HUDEP-2 (cell line): Measurements from ENCODE around the gene CLCN3.
"Not testable (repeated sequence)": the region's sequence is repeated elsewhere in the genome, so short reads cannot be mapped to it uniquely, and the experiment has no call there.

Experiments
- DNase-seq, 76 experiments: peaks; one replicate each; lab custom pipeline; 2025; ENCODE audit not compliant: unreplicated experiment in 76 of 76; lab: John Stamatoyannopoulos, UW

Gene CLCN3

DNA sequence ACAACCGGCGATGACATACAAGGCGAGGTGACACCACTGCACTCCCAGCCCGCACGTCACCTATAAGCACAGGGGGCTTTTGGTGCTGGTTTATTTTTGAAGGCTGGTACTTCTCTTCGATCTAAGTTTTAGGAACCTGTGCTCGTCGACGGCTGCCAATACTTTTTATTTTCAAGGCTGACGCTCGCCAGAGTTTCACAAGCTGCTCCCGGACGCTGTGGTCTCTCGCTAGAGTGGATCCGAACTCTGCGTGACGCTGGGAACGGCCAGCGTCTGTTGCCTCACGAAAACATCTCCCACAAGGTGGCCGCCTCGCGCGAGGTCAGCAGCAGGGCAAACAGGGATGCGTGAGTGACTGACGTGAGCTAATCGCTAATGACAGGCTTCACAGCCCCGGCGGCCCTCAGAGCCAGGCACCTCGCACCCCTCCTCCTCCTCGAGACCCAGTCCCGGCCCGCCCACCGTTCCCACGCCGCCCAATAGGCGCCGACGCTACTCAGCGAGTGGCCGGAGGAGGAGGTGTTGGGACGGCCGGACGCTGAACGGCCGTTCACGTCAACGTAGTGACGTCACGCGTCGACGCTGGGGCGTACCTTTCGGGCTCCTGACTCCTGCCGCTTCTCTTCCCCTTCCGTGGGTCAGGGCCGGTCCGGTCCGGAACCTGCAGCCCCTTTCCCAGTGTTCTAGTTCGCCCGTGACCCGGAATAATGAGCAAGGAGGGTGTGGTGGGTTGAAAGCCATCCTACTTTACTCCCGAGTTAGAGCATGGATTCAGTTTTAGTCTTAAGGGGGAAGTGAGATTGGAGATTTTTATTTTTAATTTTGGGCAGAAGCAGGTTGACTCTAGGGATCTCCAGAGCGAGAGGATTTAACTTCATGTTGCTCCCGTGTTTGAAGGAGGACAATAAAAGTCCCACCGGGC, at the start of gene CLCN3:
Gene CLCN3 (plus strand): TSS at position 621 of the 922 bp plus-strand sequence. CDS start 15,351 bp downstream, outside the sequence.
- DNase-seq, result peak; percentile 48 to 98 (median 95)

DNA sequence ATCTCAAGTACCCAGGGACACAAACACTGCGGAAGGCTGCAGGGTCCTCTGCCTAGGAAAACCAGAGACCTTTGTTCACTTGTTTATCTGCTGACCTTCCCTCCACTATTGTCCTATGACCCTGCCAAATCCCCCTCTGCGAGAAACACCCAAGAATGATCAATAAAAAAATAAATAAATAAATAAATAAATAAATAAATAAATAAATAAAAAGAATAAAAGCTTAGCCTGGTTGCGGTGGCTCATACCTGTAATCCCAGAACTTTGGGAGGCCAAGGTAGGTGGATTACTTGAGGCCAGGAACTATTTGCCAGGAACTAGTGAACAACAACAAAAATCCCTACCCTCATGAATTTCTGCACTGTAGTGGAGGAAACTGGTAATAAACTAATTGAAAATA, 49.4 kb upstream of the CLCN3 start:
- not testable (repeated sequence) for DNase-seq

DNA sequence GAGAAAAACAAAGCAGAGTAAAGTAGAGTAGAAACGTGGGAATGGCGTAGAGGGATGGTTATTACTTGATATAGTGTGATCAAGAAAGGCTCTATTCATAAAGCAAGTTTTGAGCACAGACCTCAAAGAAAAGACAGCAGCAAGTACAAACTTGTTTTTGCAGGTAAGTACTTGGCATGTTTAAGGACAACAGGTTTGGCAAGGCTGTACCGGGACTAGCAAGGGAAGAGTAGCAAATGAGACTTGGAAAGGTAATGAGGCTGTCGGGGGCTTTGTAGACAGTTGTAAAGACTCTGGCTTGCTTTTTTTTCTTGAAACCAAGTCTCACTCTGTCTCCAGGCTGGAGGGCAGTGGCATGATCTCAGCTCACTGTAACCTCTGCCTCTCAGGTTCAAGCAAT, 48.9 kb upstream of the CLCN3 start:
- DNase-seq, result no peak

- DNase-seq, result no peak
Observed at GRCh38 chr4:169573889-169574288, 46.5 kb upstream of the CLCN3 start.

- no peak for DNase-seq
Observed at GRCh38 chr4:169582203-169582602, 38.2 kb upstream of the CLCN3 start.

- no peak for DNase-seq
Observed at GRCh38 chr4:169582706-169583105, 37.7 kb upstream of the CLCN3 start.

- DNase-seq, result no peak
Observed at GRCh38 chr4:169583563-169583962, 36.8 kb upstream of the CLCN3 start.

DNA sequence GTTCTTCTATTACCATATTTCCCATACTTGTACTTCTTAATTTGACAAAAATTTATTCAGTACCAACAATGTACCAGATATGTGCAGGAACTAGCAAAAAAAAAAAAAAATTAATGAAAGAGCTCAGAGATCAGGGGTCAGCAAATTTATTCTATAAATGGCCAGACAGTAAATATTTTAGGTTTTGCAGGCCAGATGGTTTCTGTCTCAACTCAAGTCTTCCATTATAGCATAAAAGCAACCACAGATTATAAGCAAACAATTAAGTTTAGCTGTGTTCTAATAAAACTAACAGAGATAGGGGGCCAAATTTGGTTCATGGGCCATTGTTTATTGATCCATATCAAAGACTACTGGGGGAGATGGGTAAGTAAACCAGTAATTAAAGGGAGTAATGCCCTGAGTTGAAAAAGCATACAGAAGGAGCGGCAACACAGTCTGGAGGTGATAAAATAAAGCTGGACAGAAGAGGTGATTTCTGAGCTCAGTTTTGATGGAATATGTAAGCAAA, 27.3 kb upstream of the CLCN3 start:
- DNase-seq, result no peak

GRCh38 chr4:169594560-169595195, 25.7 kb upstream of the CLCN3 start:
- DNase-seq, result no peak

DNA sequence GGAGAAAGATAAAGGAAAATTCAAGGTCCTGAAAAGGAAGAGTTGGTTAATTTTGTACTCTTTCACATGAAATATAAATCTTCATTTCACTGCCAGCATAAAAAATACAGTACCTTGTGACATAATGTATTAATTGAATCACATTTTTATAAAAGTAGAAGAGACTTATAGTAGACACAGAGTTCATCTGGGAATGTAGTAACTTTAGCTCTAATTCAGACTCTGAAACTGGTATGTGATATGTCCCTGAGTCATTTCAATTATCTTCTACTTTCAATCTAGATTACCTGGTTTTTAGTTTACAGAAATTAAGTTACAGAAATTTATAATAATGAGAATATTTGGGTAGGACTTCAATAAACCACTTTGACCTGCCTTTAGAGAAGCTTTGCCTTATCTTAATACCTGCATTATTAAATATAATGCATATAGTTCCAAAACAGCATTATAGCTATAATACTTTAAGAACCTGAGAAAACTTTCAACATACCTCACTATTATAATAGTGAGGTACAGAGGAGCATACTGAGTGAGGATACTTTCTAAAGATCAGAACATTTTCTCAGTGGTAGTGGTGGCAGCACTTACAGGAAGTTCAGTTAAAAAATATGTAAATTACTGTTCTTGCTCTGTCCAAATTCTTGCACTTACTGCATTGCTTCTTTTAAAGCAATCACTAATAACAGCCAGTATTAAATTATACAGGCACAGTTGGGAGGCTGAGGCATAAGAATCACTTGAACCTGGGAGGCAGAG, 19.2 kb upstream of the CLCN3 start:
- no peak for DNase-seq

DNA sequence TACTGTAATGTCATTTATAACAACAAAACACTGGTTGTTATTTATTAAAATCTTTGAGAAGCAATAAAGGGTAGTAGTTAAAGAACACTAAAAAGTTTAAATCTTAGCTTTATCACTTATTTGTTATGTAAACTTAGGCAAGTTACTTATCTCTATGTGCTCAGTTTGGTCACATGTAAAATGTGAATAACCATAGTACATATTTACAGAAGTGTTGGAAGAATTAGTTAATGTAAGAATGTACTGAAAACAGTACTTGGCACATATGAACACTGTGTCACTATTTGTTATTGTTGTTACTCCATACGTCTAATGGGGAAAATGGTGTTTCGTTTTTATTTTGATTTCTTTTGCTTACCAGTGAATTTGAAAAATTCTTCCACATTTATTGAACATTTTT, 17.1 kb upstream of the CLCN3 start:
- DNase-seq, result no peak

DNA sequence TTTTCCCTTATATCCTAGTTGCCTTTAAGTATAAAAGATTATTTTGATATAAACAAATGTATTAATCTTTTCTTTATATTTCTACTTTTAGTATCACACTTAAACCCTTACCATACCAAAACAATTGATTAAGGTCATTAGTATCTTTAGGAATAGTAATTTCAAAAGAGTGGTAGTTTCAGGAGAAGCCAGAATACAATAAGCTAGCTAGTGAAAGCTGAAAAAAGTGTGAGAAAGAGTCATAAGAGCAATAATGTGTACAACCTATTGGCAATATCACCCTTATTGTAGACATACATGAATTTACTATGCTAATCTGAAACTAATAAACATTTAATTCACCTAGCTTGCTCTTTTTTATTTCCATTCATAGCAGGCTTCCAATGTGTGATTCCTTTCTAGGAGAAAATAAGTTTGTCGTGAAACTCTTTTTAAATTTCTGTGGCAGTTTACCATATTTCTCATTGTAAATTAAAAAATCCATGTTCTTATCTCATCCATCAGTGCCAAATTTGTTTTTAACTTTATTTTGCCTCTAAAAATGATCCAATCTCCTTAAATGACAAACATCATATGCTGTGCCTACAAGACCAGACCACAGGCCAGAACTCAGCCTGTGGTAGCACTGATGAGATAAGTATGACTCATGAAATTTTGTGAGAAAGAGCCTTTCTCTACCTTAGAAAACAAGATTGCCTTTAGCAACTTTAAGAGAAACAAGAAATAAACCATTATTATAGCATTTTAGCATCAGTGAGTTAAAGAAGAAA, 16.1 kb upstream of the CLCN3 start:
- DNase-seq, result peak in 53 of 76 experiments; percentile 0 to 74 (median 27)

DNA sequence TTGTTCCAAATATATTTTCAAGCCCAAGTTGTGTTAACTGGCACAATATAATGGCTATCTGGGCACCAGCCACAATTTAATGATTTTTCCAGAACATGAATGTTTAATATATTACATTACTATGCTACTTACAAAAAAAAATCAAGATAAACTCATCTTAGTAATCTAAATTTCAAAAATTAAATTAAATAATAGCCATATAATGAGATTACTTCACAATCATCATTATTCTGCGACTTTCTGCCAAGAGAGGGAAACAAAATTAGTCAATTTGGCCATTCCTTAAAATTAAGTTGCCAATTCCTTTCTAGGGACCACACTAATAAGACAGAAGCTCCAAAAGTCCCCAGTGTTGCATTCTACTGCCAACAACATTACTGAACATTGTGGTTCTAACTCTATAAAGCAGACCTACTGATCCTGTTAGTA, 15.5 kb upstream of the CLCN3 start:
- no peak for DNase-seq

DNA sequence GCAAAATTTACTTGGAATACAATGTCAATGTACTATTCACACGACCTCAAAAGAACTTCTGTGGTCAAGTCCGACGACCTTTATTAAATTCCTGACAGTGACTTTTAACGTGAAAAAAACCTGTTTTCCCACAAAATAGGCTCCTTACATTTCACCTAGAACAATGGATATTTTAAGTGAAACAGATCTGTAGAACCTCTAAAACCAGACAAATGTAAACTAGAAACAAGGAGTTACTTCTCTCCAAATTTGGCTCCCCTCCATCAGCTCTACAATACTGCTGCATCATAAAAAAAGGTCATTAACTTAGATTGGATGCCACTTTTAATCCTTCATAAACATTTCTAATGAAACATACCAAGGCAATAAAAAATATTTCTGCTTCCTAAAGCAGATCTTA, 9.2 kb upstream of the CLCN3 start:
- no peak for DNase-seq

GRCh38 chr4:169611991-169612870, 8.1 kb upstream of the CLCN3 start, which contains the start of gene NEK1:
Gene NEK1 (minus strand): TSS chr4:169612583. CDS start chr4:169602630, 9,953 bp downstream.
- DNase-seq, result peak in 75 of 76 experiments; percentile 24 to 90 (median 80)

DNA sequence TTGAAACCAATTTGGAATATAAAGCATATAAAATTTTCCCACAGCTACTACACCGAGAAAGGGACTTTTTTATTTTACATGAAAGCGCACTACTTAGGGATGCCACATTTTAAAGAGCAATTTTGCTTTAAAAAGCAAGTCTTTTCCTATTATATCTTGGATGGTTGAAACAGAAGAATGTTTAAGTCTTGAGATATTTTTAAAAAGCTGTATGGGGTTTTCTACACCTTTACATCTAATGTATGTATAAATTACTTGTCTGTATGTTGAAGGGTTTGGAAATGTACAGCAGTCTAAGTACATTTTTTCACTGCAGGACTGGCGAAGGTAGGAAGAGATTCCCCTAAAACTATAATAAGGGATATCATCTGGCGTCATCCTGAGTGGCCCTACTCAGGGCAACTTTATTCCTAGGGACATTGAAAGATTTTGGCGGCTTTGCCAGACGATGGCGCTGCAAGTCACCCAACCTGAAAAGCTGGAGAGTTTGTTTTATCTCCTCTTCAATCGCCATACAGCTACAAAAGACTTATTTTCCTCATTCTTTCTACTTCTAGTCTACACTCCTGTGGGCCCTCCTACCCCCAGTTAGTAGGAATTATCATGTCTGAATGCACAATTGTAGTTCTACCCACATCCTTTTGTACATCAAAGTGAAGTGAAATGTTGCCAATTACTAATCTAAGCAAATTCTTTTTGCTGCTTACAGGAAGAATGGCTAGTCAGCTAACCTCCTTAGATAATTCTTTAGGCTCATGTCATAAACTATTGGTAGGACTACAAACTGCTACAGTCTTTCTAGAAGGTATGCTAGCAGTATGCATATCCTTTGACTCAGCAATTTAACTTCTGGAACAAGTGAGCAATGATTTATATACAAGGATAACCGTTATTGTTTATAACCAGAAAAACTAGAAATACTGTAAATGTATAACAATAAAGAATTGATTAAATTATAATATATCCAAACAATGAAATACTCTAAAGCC, 7.2 kb upstream of the CLCN3 start:
- DNase-seq, result peak in 71 of 76 experiments; percentile 1 to 81 (median 54)

DNA sequence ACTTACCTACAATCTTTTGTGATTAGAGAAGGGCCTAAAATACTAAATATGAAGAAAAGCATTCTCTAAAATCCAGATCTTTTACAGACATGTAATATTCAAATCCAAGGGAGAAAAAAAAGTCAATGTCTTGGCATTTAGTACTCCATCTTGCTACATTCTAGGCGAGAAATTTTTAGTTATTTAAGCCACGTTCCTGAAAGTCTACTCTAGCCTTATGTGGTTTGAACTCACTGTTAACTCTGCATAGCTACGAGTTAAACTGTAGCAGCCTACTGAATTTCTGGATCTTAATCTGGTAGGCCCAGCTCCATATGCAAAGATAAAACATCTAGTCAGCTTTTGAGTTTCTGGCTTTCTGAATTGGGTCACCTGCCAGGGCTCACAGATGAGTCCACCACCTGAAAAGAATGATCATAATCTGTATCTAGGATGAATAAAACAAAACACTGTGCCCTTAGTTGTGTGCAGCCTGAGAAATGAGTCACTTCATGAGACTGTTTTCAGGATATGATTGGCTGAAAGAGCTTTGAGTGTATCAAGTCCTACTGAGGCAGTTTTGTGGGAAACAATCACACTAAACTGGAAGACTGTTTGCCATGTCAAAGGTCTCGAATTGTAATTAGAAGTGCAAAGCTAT, 4.8 kb upstream of the CLCN3 start:
- peak in 2 of 76 experiments; percentile 3 to 16 for DNase-seq
